Small intestine (tissue), 7 donors: ENCODE data around the gene PLK2. TPM values are rescaled to one million over a fixed set of nuclear protein-coding genes. Genes with fewer than 3 reads are reported as not detected.
A peak's percentile ranks its signal among the peaks of the same experiment; 100 is the strongest.

Source experiments
- DNase-seq, 2 donors: peaks; one replicate each; pipeline versions ENCODE4 v3.0.0 to v3.0.0-alpha.2; 2013
- FAIRE-seq: peaks from 2 replicates; lab custom pipeline; 2012; peaks lifted over from hg19 to GRCh38; lab: Jason Lieb, UNC
- H3K27ac ChIP-seq, 3 donors: one replicate each; pipeline ENCODE4 v1.5.1; 2013; ENCODE audit warnings: low read length in 2 of 3, mild to moderate bottlenecking in 2 of 3, control low read depth in 1 of 3, inconsistent platforms in 1 of 3, low read depth in 1 of 3, moderate library complexity in 1 of 3
- H3K27me3 ChIP-seq, 3 donors: one replicate each; pipeline ENCODE4 v1.6.1; 2013; ENCODE audit warnings: low read length in 3 of 3, inconsistent platforms in 1 of 3; ENCODE audit not compliant: control insufficient read depth in 3 of 3, insufficient read depth in 3 of 3
- H3K36me3 ChIP-seq, 3 donors: one replicate each; pipeline ENCODE4 v1.6.1; 2013; ENCODE audit warnings: low read length in 3 of 3, inconsistent platforms in 1 of 3, low read depth in 1 of 3, mild to moderate bottlenecking in 1 of 3, moderate library complexity in 1 of 3; ENCODE audit not compliant: control insufficient read depth in 3 of 3, insufficient read depth in 2 of 3
- H3K4me1 ChIP-seq, 3 donors: one replicate each; pipeline ENCODE4 v1.6.1; 2013; ENCODE audit warnings: low read length in 2 of 3, inconsistent platforms in 1 of 3, low read depth in 1 of 3, mild to moderate bottlenecking in 1 of 3, moderate library complexity in 1 of 3; ENCODE audit not compliant: control insufficient read depth in 3 of 3, insufficient read depth in 2 of 3
- H3K4me3 ChIP-seq, 3 donors: one replicate each; pipeline ENCODE4 v1.5.1; 2013; ENCODE audit warnings: low read length in 3 of 3, control low read depth in 1 of 3, inconsistent platforms in 1 of 3, low read depth in 1 of 3, mild to moderate bottlenecking in 1 of 3, moderate library complexity in 1 of 3
- H3K9me3 ChIP-seq, 2 donors: one replicate each; pipeline ENCODE4 v1.6.1; 2013; ENCODE audit warnings: low read depth in 1 of 2, low read length in 1 of 2; ENCODE audit not compliant: control insufficient read depth in 2 of 2, insufficient read depth in 1 of 2
- WGBS, 3 donors: extraction: QIAGEN DNeasy Blood & Tissue Kit; methylation state at CpG; one replicate each; pipeline ENCODE4 v1.1.7; 2013; 5-methylcytosine and 5-hydroxymethylcytosine counted together
- polyA plus RNA-seq, 4 donors: library from polyadenylated mRNA; stranded (reverse) in 3 of 4; unstranded in 1 of 4; fragments of 200-250 nt in 3 of 4; fragments of 120-200 nt in 1 of 4; gene quantifications; one replicate each; pipeline versions ENCODE4 v1.2.1 to v1.2.3, GENCODE V29; 2013
- donor health status: healthy with polysubstance abuse.
- donor health status: control.
- donor health status: control.
- donor health status: Bipolar disorder and iron deficiency.
- donor health status: healthy.

PLK2 gene
- polyA plus RNA-seq, 4 donors: 5.8 to 26.2 (median 9.7) TPM

GRCh38 chr5:58452566-58453258, 7.2 kb downstream of the PLK2 start:
- 86 to 91% (median 90%) methylated on average over 3 of the region's 3 CpGs for WGBS, 3 donors
- Histone ChIP-seq H3K9me3 (no peaks in the 10 kb centered on the region), H3K4me3 (no peak overlapping the region), H3K27ac (no peak overlapping the region), H3K4me1 (peaks cover 0 to 5% (median 0%) of the 10 kb centered on the region in 3 donors), H3K36me3 (peaks cover 0 to 7% (median 5%) of the 10 kb centered on the region in 3 donors), H3K27me3 (no peaks in the 10 kb centered on the region)
- DNase-seq (no peak), FAIRE-seq (no peak)

GRCh38 chr5:58451732-58452565, 7.9 kb downstream of the PLK2 start:
- Histone ChIP-seq H3K36me3 (peaks cover 0 to 5% (median 3%) of the 10 kb centered on the region in 3 donors), H3K4me3 (no peak overlapping the region), H3K4me1 (peaks cover 0 to 5% (median 0%) of the 10 kb centered on the region in 3 donors), H3K9me3 (no peaks in the 10 kb centered on the region), H3K27ac (no peak overlapping the region), H3K27me3 (no peaks in the 10 kb centered on the region)
- 91 to 92% (median 91%) methylated on average over 8 of the region's 8 CpGs for WGBS, 3 donors
- DNase-seq (no peak), FAIRE-seq (no peak)

GRCh38 chr5:58450811-58451629, 8.9 kb downstream of the PLK2 start:
- 54 to 70% (median 55%) methylated on average over 10 of the region's 10 CpGs for WGBS, 3 donors
- Histone ChIP-seq H3K4me1 (peaks cover 0 to 5% (median 0%) of the 10 kb centered on the region in 3 donors), H3K27ac (no peak overlapping the region), H3K4me3 (no peak overlapping the region), H3K9me3 (peaks cover 0 to 3% of the 10 kb centered on the region in 2 donors), H3K36me3 (peaks cover 0 to 4% (median 2%) of the 10 kb centered on the region in 3 donors), H3K27me3 (no peaks in the 10 kb centered on the region)
- no peak for FAIRE-seq
- no peak for DNase-seq

DNA sequence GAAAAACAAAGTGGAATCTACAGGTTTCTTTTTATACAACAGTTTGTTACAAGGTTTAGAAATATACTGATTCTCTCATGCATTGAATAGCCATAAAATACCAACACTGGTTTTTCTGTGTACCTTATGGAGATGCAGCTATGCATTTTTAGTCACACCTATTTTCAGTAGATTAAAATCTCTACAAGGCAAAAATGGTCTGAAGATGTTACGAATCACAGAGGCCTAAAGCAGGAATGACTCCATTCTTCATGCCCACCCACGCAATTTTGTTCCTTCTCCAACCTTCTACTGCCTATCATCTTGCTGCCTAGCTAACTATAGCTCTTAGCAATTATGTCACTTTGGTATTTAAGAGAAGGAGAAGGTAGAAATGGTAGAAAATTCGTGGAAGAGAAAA, 9.9 kb downstream of the PLK2 start:
- FAIRE-seq (no peak), DNase-seq (no peak)
- Histone ChIP-seq H3K27me3 (no peaks in the 10 kb centered on the region), H3K4me3 (no peak overlapping the region), H3K36me3 (peaks cover 0 to 2% (median 0%) of the 10 kb centered on the region in 3 donors), H3K27ac (no peak overlapping the region), H3K9me3 (peaks cover 0 to 8% of the 10 kb centered on the region in 2 donors), H3K4me1 (peaks cover 0 to 5% (median 0%) of the 10 kb centered on the region in 3 donors)
- WGBS, 3 donors: 72 to 79% (median 77%) methylated on average over 3 of the region's 3 CpGs

DNA sequence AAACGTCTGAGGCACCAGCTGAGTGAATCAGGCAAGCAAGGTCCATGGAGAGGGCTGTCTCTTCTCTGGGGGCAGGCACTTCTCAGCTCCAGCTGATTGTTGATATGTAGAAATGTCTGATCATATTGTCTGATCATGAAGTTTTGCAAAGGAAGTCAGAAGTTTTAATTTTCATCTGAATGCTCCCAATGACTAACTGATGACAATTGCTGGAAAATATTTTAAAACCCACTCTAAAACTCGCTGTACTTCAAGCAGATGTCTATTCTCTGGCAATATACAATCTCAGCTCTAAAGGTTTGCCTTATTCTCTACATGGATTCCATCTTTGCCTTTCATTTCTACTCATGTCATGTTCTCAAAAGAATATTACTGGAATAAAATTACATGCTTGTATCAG, 12.7 kb downstream of the PLK2 start:
- peaks cover 0 to 12% of the 10 kb centered on the region in 2 donors for H3K9me3 ChIP-seq
- no peaks in the 10 kb centered on the region for H3K36me3 ChIP-seq
- H3K27me3 ChIP-seq: no peaks in the 10 kb centered on the region
- H3K27ac ChIP-seq: no peak overlapping the region
- no peaks in the 10 kb centered on the region for H3K4me1 ChIP-seq
- no peak for DNase-seq
- H3K4me3 ChIP-seq: no peak overlapping the region
- FAIRE-seq: no peak
- WGBS, 3 donors: 57 to 78% (median 65%) methylated on average over 2 of the region's 2 CpGs

- H3K27ac ChIP-seq: no peak overlapping the region
- H3K36me3 ChIP-seq: no peaks in the 10 kb centered on the region
- no peaks in the 10 kb centered on the region for H3K27me3 ChIP-seq
- no peak for FAIRE-seq
- peaks cover 0 to 12% of the 10 kb centered on the region in 2 donors for H3K9me3 ChIP-seq
- DNase-seq: no peak
- H3K4me3 ChIP-seq: no peak overlapping the region
- WGBS, 3 donors: 79 to 89% (median 81%) methylated on average over 10 of the region's 10 CpGs
- H3K4me1 ChIP-seq: no peaks in the 10 kb centered on the region
These were observed 13.9 kb downstream of the PLK2 start for GRCh38 chr5:58446024-58446423.

GRCh38 chr5:58444805-58445204, 15.1 kb downstream of the PLK2 start:
- FAIRE-seq: no peak
- no peak overlapping the region for H3K4me3 ChIP-seq

GRCh38 chr5:58440901-58441460, 18.9 kb downstream of the PLK2 start:
- WGBS, 3 donors: 24 to 36% (median 34%) methylated on average over 3 of the region's 3 CpGs
- H3K4me3 ChIP-seq: no peak overlapping the region
- peaks cover 0 to 8% of the 10 kb centered on the region in 2 donors for H3K9me3 ChIP-seq
- FAIRE-seq (no peak), DNase-seq (peak in 1 of 2 donors; percentile 4)
- no peaks in the 10 kb centered on the region for H3K36me3 ChIP-seq
- no peaks in the 10 kb centered on the region for H3K4me1 ChIP-seq
- H3K27ac ChIP-seq: no peak overlapping the region
- no peaks in the 10 kb centered on the region for H3K27me3 ChIP-seq

More at GRCh38 chr5:58444805-58445204, 15.1 kb downstream of the PLK2 start:
- DNase-seq: no peak
- peaks cover 0 to 12% of the 10 kb centered on the region in 2 donors for H3K9me3 ChIP-seq
- no peak overlapping the region for H3K27ac ChIP-seq
- no peaks in the 10 kb centered on the region for H3K36me3 ChIP-seq
- no peaks in the 10 kb centered on the region for H3K4me1 ChIP-seq
- no peaks in the 10 kb centered on the region for H3K27me3 ChIP-seq
